SK-N-DZ (cell line): Measurements from ENCODE around the gene RAD51D.
"Not testable (repeated sequence)": the region's sequence is repeated elsewhere in the genome, so short reads cannot be mapped to it uniquely, and the experiment has no call there.

Source experiments
- DNase-seq: peaks from one replicate; pipeline ENCODE4 v3.0.0-alpha.2; 2015; ENCODE audit warnings: low spot score

The RAD51D gene

GRCh38 chr17:35090707-35091106, 29.0 kb downstream of the RAD51D start:
- not testable (repeated sequence) for DNase-seq

GRCh38 chr17:35089586-35090296, 29.9 kb downstream of the RAD51D start:
- DNase-seq, result no peak

GRCh38 chr17:35088881-35089585, 30.6 kb downstream of the RAD51D start:
- peak; percentile 70 for DNase-seq

DNA sequence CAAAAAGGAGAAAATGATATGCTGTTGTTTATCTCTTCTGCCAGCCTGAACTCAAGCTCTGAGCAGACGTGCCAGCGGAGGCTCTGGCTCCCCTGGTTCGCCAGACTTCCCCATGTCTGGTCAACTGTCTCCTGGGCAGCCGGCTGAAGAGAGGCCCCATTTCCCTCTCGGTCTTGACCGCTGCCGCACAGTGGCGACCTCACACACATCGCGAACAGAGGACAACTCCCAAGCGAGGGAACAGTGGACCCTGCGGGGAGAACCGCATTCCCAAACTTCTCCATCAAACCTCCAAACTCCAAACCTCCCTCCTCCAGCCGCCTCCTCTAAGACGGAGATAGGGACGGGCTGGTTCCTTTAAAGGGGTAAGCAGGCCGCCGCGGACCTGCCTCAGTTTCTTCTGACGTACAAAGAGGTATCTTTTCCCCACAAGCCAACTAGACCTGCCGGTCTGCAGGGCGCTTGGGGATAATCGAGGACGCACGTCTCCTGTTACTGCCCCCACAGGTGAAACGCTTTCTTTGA, 31.2 kb downstream of the RAD51D start:
- DNase-seq, result peak; percentile 42

GRCh38 chr17:35087731-35088355, 31.8 kb downstream of the RAD51D start:
- peak; percentile 3 for DNase-seq

DNA sequence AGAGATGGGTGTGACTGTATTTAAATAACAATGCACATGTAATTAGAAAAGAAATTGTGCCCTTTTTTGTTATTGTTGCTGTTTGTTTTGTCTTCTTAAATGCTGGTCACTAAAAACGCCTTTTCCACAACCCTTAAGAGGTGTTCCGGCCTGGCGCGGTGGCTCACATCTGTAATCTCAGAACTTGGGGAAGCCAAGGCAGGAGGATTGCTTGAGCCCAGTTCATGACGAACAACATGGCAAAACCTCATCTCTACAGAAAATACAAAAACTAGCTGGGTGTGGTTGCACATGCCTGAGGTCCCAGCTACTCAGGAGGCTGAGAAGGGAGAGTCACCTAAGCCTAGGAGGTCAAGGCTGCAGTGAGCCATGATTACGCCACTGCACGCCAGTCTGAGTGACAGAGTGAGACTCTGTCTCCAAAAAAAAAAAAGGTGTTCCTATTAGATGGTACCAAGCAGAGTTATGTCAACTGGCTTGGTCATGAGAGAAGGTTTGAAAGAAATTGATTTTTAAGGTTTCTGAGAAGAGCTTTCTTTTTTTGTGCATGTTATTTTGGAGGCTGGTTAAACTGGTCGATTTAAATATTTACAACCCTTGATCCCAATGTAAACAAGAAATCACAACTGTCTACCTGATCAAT, 32.6 kb downstream of the RAD51D start:
- no peak for DNase-seq

DNA sequence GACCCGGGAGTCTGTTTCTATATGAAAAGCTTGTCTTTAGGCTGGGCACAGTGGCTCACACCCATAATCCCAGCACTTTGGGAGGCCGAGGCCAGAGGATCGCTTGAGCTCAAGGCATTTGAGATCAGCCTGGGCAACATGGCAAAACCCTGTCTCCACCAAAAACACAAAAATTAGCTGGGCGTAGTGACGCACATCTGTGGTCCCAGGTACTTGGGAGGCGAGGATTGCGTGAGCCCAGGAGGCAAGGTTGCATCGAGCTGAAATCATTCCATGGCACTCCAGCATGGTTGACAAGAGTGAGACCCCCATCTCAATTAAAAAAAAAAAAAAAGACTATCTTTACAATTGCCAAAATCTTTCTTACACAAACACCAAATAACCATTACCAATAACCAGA, 33.5 kb downstream of the RAD51D start:
- DNase-seq, result no peak

GRCh38 chr17:35084987-35085386, 34.7 kb downstream of the RAD51D start:
- DNase-seq, result no peak

- DNase-seq, result no peak
Measured at GRCh38 chr17:35083071-35083470, 36.6 kb downstream of the RAD51D start.

DNA sequence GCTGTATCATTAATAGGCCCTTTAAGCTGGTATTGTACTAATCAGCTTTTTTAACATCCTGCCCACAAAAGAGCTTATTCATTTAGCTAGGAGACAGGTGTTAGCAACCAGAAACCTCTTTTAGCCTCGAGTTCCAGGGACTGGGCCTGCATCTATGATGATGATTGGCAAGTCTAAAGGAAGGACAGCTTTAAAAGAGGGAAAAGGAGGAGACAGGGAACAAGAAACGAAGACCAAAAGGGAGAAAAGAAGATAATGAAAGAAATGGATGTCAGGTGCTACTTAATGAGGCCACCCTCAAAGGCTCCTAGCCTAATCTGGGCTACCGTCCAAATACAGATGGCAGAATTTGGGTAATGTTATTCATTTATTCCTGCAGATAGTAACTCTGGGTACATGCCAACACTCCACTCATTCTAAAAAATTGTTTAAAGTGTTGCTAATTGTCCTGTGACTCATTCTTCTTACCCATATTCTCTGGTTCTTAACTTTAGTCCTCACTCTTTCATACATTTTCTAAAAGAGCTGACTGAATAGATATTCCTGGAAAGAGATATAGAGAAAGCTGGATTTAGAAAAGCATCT, 37.5 kb downstream of the RAD51D start:
- no peak for DNase-seq

GRCh38 chr17:35081638-35082037, 38.0 kb downstream of the RAD51D start:
- DNase-seq, result no peak

GRCh38 chr17:35080536-35080935, 39.1 kb downstream of the RAD51D start:
- no peak for DNase-seq

DNA sequence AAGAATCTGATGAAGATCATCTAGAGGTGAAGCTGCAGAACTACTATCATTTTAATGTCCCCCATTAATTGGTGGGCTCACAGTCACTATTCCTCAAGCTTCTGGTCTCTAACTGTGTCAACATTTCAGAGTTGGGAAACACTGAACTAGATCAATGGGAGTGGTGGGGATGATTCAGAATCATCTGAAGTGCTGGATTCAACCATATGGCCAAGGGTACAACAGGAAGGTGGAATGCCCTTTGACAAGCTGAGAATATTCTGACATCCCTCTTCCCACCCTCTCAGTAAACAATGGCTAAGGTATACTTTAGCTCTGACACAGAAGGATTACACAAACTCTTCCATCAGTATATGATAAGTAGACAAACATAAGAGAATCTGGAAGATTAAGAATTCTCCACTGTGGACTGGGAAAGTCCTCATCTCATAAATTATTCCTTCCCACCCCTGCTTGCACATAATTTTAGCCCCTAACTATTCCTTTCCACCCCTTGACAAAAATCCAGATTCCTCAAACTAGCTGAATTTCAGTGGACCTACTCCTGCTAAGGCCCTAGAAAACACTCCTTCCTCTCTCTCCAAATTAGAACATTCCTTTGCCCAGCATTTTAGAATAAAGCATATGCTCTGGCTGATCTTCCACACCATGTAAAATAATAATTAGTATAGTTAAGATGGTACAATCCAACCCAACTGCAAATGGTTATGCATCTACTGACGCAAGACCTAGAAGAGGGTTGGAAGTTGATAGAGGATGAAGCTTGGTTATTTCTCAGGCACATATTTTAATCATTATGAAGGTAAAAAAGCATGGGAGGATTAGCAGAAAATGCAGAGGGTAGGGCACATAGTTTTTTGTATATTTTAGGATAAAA, 39.9 kb downstream of the RAD51D start:
- no peak for DNase-seq

GRCh38 chr17:35076874-35077273, 42.8 kb downstream of the RAD51D start:
- no peak for DNase-seq

DNA sequence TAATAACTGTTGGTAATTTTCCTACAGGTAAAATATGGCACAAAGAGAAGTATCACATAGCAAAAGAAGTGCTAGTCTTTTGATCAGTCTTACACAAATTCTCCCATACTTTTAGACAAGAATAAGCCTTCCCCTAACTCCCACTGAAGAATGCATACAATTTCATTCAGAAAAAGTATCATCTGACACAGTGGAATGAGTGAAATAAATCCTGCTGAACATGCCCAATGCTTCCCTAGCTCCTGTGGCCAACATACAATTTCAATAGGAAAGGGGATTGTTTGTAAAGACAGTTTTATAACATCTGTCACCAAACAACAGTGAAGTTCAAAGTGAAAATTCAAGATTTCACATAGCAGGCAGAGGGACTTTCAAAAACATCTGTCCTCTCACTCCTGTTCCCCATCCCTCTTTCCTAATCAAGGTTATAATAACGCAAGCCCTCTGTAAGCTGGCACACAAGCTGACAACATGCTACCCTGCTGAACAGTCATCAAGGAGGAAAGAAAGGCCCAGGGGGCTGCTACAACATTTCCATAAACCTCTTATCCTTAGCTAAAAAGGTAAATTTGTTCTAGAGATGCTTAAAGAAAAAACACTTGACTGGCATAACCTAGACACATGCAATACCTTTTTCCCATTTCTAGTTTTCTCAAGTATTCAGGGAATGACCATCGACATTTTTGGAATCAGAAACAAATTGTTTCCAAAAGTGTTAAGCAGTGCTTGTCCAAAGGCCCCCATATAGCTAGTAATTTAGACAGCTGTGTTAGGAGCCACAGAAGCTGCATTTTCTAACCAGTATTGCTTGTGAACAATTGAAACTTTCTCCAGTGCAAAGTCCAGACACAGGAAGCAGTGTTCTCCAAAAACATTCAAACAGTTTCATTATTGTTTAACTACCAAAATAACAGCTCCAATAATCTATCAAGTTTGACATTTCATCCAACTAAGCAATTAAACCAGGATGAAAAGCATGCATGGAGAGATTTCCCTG, 44.7 kb downstream of the RAD51D start:
- DNase-seq, result no peak

DNA sequence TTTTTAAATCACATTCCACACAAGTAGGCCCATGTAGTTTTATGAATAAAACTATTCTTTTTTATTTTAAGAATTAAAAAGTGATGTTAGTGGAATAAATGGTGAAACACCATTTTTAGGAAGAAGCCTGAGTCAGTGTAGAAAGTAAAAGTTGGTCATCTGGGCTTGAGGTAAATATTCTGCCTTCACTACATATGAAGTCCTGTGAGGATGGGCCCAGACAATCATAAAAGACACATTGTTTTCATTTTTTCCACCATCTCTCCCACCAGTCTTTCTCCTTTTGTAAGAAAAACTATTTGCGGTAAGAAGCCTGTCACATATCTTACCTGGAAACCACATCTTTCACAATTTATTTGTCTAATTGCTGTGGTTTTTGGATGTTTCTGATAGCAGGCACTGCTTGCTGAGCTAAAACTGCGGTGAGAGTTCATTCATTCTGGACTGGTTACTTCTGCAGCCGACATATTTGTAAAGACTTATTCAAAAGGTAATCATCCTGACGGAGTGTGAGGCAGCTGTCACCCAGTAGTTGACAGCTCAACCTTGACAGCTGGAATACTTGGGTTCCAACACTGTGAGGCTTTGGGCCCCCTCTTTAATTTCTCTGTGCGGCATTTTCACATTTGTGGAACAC, 45.6 kb downstream of the RAD51D start:
- no peak for DNase-seq

DNA sequence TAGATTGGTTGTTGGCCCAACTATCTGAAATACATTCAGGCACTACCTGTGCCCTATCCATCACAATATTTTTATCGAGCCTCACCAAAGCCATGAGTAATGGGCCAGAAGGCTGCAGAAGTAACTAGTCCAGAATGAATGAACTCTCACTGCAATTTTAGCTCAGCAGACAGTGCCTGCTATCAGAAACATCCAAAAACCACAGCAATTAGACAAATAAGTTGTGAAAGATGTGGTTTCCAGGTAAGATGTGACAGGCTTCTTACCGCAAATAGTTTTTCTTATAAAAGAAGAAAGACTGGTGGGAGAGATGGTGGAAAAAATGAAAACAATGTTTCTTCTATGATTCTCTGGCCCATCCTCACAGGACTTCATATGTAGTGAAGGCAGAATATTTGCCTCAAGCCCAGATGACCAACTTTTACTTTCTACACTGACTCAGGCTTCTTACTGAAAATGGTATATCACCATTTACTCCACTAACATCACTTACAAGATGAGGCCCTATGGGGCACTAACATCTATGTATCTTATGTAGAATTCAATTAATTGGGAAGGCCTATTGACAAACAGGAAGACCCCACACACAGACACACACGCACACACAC, 46.4 kb downstream of the RAD51D start:
- no peak for DNase-seq

GRCh38 chr17:35069311-35069710, 50.3 kb downstream of the RAD51D start:
- no peak for DNase-seq
